ENCODE results near the gene MPPED2.

MPPED2 gene

GRCh38 chr11:30503156-30503555 lies 83.0 kb downstream of the MPPED2 start:
- no peaks in the 10 kb centered on the region for H3K36me3 ChIP-seq (replicated peaks)
- no peaks in the 10 kb centered on the region for H3K27me3 ChIP-seq (ENCODE audit: low read depth)
- no peaks in the 10 kb centered on the region for H3K4me1 ChIP-seq
- H3K9me3 ChIP-seq: no peaks in the 10 kb centered on the region
- H3K4me3 ChIP-seq: no peak overlapping the region
- no peak for DNase-seq (ENCODE audit: low spot score in 2 of 2)
- in situ Hi-C loops (cut with MboI; ENCODE audit: low sequenced_read_pairs): no loop called here

GRCh38 chr11:30502305-30502704 lies 83.8 kb downstream of the MPPED2 start:
- in situ Hi-C loops (cut with MboI; ENCODE audit: low sequenced_read_pairs): no loop called here
- H3K9me3 ChIP-seq: no peaks in the 10 kb centered on the region

GRCh38 chr11:30501744-30502143 lies 84.4 kb downstream of the MPPED2 start:
- no peaks in the 10 kb centered on the region for H3K4me1 ChIP-seq
- H3K36me3 ChIP-seq (replicated peaks): no peaks in the 10 kb centered on the region
- no peak for DNase-seq (ENCODE audit: low spot score in 2 of 2)
- H3K4me3 ChIP-seq: no peak overlapping the region
- H3K9me3 ChIP-seq: no peaks in the 10 kb centered on the region
- in situ Hi-C loops (cut with MboI; ENCODE audit: low sequenced_read_pairs): no loop called here
- H3K27me3 ChIP-seq (ENCODE audit: low read depth): no peaks in the 10 kb centered on the region

More at GRCh38 chr11:30502305-30502704, 83.8 kb downstream of the MPPED2 start:
- Histone ChIP-seq H3K4me3 (no peak overlapping the region), H3K36me3 (replicated peaks) (no peaks in the 10 kb centered on the region), H3K4me1 (no peaks in the 10 kb centered on the region), H3K27me3 (ENCODE audit: low read depth) (no peaks in the 10 kb centered on the region)
- DNase-seq (ENCODE audit: low spot score in 2 of 2): no peak

GRCh38 chr11:30499940-30500339 lies 86.2 kb downstream of the MPPED2 start:
- Histone ChIP-seq H3K9me3 (no peaks in the 10 kb centered on the region), H3K36me3 (replicated peaks) (no peaks in the 10 kb centered on the region), H3K4me3 (no peak overlapping the region), H3K27me3 (ENCODE audit: low read depth) (no peaks in the 10 kb centered on the region), H3K4me1 (peaks cover 15% of the 10 kb centered on the region)
- DNase-seq (ENCODE audit: low spot score in 2 of 2): no peak
- in situ Hi-C loops (cut with MboI; ENCODE audit: low sequenced_read_pairs): no loop called here

- in situ Hi-C loops (cut with MboI; ENCODE audit: low sequenced_read_pairs): no loop called here
- Histone ChIP-seq H3K27me3 (ENCODE audit: low read depth) (no peaks in the 10 kb centered on the region), H3K4me1 (peaks cover 15% of the 10 kb centered on the region), H3K4me3 (no peak overlapping the region), H3K9me3 (no peaks in the 10 kb centered on the region), H3K36me3 (replicated peaks) (no peaks in the 10 kb centered on the region)
- DNase-seq (ENCODE audit: low spot score in 2 of 2): no peak
These were observed 88.6 kb downstream of the MPPED2 start for GRCh38 chr11:30497600-30497999.

GRCh38 chr11:30496935-30497334 lies 89.2 kb downstream of the MPPED2 start:
- Histone ChIP-seq H3K4me3 (no peak overlapping the region), H3K4me1 (peaks cover 15% of the 10 kb centered on the region), H3K9me3 (no peaks in the 10 kb centered on the region), H3K27me3 (ENCODE audit: low read depth) (no peaks in the 10 kb centered on the region), H3K36me3 (replicated peaks) (no peaks in the 10 kb centered on the region)
- no peak for DNase-seq (ENCODE audit: low spot score in 2 of 2)
- in situ Hi-C loops (cut with MboI; ENCODE audit: low sequenced_read_pairs): no loop called here

GRCh38 chr11:30495437-30495836 lies 90.7 kb downstream of the MPPED2 start:
- H3K9me3 ChIP-seq: no peaks in the 10 kb centered on the region
- H3K4me1 ChIP-seq: peaks cover 15% of the 10 kb centered on the region
- no peak for DNase-seq (ENCODE audit: low spot score in 2 of 2)
- no peaks in the 10 kb centered on the region for H3K27me3 ChIP-seq (ENCODE audit: low read depth)
- H3K36me3 ChIP-seq (replicated peaks): no peaks in the 10 kb centered on the region
- in situ Hi-C loops (cut with MboI; ENCODE audit: low sequenced_read_pairs): no loop called here
- no peak overlapping the region for H3K4me3 ChIP-seq

- H3K9me3 ChIP-seq: no peaks in the 10 kb centered on the region
- in situ Hi-C loops (cut with MboI; ENCODE audit: low sequenced_read_pairs): no loop called here
- H3K27me3 ChIP-seq (ENCODE audit: low read depth): no peaks in the 10 kb centered on the region
- peaks cover 18% of the 10 kb centered on the region for H3K4me1 ChIP-seq
- no peak overlapping the region for H3K4me3 ChIP-seq
- H3K36me3 ChIP-seq (replicated peaks): no peaks in the 10 kb centered on the region
- no peak for DNase-seq (ENCODE audit: low spot score in 2 of 2)
These were observed 96.6 kb downstream of the MPPED2 start for GRCh38 chr11:30489511-30489910.

GRCh38 chr11:30489076-30489475 lies 97.1 kb downstream of the MPPED2 start:
- no peaks in the 10 kb centered on the region for H3K27me3 ChIP-seq (ENCODE audit: low read depth)
- DNase-seq (ENCODE audit: low spot score in 2 of 2): no peak
- H3K36me3 ChIP-seq (replicated peaks): no peaks in the 10 kb centered on the region
- in situ Hi-C loops (cut with MboI; ENCODE audit: low sequenced_read_pairs): no loop called here
- H3K9me3 ChIP-seq: no peaks in the 10 kb centered on the region
- H3K4me1 ChIP-seq: peaks cover 18% of the 10 kb centered on the region
- H3K4me3 ChIP-seq: no peak overlapping the region

GRCh38 chr11:30488304-30488998 lies 97.7 kb downstream of the MPPED2 start:
- H3K4me1 ChIP-seq: peaks cover 18% of the 10 kb centered on the region
- no peaks in the 10 kb centered on the region for H3K36me3 ChIP-seq (replicated peaks)
- in situ Hi-C loops (cut with MboI; ENCODE audit: low sequenced_read_pairs): no loop called here
- peak; percentile 55 to 61 for DNase-seq (ENCODE audit: low spot score in 2 of 2)
- no peaks in the 10 kb centered on the region for H3K27me3 ChIP-seq (ENCODE audit: low read depth)
- no peak overlapping the region for H3K4me3 ChIP-seq
- no peaks in the 10 kb centered on the region for H3K9me3 ChIP-seq

GRCh38 chr11:30487200-30487898 lies 98.8 kb downstream of the MPPED2 start:
- H3K36me3 ChIP-seq (replicated peaks): no peaks in the 10 kb centered on the region
- H3K27me3 ChIP-seq (ENCODE audit: low read depth): no peaks in the 10 kb centered on the region
- DNase-seq (ENCODE audit: low spot score in 2 of 2): no peak
- H3K9me3 ChIP-seq: no peaks in the 10 kb centered on the region
- in situ Hi-C loops (cut with MboI; ENCODE audit: low sequenced_read_pairs): no loop called here
- peaks cover 22% of the 10 kb centered on the region for H3K4me1 ChIP-seq
- no peak overlapping the region for H3K4me3 ChIP-seq

- Histone ChIP-seq H3K9me3 (no peaks in the 10 kb centered on the region), H3K36me3 (replicated peaks) (no peaks in the 10 kb centered on the region), H3K4me3 (no peak overlapping the region), H3K27me3 (ENCODE audit: low read depth) (no peaks in the 10 kb centered on the region), H3K4me1 (peaks cover 34% of the 10 kb centered on the region)
- in situ Hi-C loops (cut with MboI; ENCODE audit: low sequenced_read_pairs): no loop called here
- no peak for DNase-seq (ENCODE audit: low spot score in 2 of 2)
These were observed 100.4 kb downstream of the MPPED2 start for GRCh38 chr11:30485756-30486155.

GRCh38 chr11:30485222-30485621 lies 100.9 kb downstream of the MPPED2 start:
- no peak overlapping the region for H3K4me3 ChIP-seq
- H3K36me3 ChIP-seq (replicated peaks): no peaks in the 10 kb centered on the region
- no peak for DNase-seq (ENCODE audit: low spot score in 2 of 2)
- no peaks in the 10 kb centered on the region for H3K27me3 ChIP-seq (ENCODE audit: low read depth)
- H3K4me1 ChIP-seq: peaks cover 39% of the 10 kb centered on the region
- in situ Hi-C loops (cut with MboI; ENCODE audit: low sequenced_read_pairs): no loop called here
- H3K9me3 ChIP-seq: no peaks in the 10 kb centered on the region

GRCh38 chr11:30483056-30483455 lies 103.1 kb downstream of the MPPED2 start:
- Histone ChIP-seq H3K4me3 (no peak overlapping the region), H3K9me3 (no peaks in the 10 kb centered on the region), H3K4me1 (peaks cover 47% of the 10 kb centered on the region), H3K27me3 (ENCODE audit: low read depth) (no peaks in the 10 kb centered on the region), H3K36me3 (replicated peaks) (no peaks in the 10 kb centered on the region)
- DNase-seq (ENCODE audit: low spot score in 2 of 2): no peak
- in situ Hi-C loops (cut with MboI; ENCODE audit: low sequenced_read_pairs): no loop called here
